NCI-H2081 (cell line): Measurements from ENCODE around the gene ENOSF1.

ENCODE experiments used
- DNase-seq, 2 experiments: peaks; one replicate each; lab custom pipeline; 2025; lab: John Stamatoyannopoulos, UW

ENOSF1 gene

DNA sequence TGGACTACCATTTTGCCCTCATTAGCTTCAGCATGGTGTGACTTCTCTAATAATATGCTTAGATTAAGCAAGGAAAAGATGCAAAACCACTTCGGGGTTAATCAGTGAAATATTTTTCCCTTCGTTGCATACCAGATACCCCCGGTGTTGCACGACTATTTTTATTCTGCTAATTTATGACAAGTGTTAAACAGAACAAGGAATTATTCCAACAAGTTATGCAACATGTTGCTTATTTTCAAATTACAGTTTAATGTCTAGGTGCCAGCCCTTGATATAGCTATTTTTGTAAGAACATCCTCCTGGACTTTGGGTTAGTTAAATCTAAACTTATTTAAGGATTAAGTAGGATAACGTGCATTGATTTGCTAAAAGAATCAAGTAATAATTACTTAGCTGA lies 38.7 kb downstream of the ENOSF1 start:
- DNase-seq = no peak

DNA sequence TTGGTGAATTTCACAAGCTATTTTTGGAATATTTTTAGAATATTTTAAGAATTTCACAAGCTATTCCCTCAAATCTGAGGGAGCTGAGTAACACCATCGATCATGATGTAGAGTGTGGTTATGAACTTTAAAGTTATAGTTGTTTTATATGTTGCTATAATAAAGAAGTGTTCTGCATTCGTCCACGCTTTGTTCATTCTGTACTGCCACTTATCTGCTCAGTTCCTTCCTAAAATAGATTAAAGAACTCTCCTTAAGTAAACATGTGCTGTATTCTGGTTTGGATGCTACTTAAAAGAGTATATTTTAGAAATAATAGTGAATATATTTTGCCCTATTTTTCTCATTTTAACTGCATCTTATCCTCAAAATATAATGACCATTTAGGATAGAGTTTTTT lies 39.1 kb downstream of the ENOSF1 start:
- DNase-seq = no peak

DNA sequence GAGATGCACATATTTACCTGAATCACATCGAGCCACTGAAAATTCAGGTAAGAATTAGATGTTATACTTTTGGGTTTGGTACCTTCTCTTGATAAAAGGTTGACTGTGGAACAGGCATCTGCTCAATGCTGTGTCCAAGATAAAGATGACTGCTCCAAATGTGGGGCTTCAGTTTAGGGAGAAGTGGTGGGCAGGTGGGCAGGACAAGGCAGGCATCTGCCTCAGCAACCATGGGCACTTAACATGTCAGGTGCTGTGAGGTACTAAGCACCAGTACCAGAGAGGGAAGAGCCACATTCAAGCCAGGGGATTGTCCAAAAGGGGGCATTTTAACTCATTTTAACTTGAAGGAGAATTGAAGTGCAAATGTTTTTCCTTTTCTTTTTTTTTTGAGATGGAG lies 41.0 kb downstream of the ENOSF1 start:
- DNase-seq = no peak

DNA sequence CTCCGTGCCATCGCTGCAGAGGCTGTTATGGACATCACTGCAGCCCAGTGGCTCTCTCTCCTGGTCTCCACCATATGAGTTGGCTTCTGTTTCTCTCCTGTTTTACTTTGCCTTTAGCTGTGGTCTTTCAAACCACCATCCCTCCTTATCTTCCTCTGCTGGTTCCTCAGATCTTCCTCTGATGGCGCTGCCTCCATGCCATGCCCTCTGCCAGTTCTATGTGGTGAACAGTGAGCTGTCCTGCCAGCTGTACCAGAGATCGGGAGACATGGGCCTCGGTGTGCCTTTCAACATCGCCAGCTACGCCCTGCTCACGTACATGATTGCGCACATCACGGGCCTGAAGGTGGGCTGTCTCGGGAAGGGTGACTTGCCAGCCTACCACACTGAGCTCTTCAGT lies 41.9 kb downstream of the ENOSF1 start:
- no peak for DNase-seq

DNA sequence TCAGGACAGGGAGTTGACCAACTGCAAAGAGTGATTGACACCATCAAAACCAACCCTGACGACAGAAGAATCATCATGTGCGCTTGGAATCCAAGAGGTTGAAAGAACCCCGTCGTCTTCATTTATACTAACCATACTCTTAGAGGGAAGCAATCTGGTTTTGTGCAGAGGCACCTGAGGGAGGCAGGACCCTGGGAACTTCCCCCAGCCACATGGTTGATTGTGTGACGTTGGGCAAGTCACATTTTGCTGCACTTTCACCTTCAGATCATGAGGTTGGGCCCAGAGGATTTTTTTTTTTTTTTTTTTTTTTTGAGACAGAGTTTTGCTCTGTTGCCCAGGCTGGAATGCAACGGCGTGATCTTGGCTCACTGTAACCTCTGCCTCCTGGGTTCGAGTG lies 43.4 kb downstream of the ENOSF1 start:
- DNase-seq = no peak

DNA sequence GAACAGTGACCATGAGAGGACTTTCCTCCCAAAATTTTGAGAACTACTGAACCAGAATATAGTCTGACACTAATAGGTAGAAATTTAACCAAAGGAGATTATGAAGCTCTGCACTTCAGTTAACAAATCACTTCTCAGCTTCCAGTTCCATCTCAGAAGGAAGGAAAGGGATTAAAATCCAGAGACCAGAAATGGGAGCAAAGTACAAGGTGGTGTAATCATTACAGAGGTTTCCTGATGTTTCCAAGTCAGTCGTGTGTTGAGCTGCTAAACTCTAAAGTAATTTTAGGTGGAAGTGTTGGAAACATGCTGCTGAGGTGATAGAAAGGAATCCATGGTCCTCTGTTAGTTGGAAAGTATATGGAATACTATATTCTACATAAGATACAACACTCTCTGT lies 44.2 kb downstream of the ENOSF1 start:
- no peak for DNase-seq

DNA sequence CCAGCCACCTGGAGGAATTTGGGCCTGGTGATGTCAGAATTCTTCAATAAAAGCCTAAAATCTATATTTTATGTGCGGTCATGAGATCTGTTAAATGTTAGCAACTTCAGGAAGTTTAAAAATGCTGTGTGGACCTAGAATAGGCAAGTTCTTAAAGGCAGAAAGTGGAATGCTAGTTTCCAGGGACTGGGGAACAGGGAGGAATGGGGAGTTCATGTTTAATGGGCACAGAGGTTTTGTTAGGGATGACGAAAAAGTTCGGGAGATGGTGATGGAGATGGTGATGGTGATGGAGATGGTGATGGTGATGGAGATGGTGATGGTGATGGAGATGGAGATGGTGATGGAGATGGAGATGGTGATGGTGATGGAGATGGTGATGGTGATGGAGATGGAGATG lies 45.8 kb downstream of the ENOSF1 start:
- no peak for DNase-seq

DNA sequence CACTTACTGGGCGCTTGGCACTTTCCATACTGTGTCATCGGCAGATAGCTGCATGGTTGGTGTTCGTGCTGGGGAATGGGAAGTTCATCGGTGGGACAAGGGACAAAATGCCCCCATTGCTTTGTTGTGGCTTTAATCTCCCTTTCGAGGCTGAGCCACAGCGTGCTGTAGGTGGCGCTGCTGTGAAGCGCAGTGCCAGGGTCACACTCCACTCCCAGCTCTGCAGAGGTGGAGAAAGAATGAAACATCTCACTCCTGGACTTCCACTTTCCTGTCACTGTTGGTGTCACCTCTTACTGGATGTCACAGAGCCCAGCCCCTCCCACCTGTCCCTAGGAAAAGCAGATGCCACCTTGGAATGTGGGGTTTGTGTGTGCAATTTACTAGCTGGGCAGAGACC lies 46.3 kb downstream of the ENOSF1 start:
- no peak for DNase-seq

DNA sequence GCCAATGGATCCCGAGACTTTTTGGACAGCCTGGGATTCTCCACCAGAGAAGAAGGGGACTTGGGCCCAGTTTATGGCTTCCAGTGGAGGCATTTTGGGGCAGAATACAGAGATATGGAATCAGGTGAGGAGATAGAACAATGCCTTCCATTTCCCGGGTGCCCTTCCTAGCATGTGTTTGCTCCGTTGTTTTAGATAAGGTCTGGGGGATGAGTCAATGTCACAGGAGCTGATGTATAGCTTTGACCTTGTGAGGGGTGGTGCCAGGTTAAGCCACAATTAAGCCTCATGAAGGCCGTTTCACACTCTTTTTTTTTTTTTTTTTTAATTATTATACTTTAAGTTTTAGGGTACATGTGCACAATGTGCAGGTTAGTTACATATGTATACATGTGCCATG lies 50.2 kb downstream of the ENOSF1 start:
- DNase-seq = no peak

DNA sequence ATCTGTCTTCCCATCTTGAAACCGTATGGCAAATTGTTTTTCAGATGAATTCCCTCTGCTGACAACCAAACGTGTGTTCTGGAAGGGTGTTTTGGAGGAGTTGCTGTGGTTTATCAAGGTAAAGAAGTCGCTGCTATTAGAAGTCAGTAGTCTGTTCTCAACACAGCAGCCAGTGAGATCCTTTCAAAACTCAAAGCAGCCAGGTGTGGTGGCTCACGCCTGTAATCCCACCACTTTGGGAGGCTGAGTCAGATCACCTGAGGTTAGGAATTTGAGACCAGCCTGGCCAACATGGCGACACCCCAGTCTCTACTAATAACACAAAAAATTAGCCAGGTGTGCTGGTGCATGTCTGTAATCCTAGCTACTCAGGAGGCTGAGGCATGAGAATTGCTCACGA lies 52.8 kb downstream of the ENOSF1 start:
- no peak for DNase-seq

DNA sequence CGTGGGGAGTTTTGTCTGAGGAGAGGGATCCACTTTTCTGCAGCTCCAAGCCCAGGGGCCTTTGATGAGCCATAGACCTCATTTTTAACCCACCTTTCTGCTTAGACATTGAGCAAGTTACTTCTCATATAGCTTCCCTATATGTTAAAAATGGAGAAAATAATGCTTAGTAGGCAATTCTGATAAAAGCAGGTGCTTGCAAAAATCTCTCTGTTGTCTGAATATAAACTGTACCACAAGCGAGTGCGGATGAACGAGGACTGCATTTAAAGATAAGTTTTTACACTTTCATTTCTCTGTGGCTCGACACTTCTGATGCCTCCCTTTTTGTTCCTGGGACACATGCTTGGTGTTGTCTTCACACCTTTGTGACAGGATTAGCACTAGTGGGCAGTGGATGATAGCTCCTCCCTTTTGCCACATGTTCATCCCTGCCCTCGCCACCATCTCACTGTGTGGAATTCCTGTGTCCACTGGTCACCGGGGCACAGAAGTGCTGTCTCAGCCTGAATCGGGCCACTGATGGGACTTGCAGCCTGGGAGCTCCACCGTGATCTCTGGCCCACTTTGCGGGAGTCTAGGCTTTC lies 53.4 kb downstream of the ENOSF1 start:
- DNase-seq = no peak

DNA sequence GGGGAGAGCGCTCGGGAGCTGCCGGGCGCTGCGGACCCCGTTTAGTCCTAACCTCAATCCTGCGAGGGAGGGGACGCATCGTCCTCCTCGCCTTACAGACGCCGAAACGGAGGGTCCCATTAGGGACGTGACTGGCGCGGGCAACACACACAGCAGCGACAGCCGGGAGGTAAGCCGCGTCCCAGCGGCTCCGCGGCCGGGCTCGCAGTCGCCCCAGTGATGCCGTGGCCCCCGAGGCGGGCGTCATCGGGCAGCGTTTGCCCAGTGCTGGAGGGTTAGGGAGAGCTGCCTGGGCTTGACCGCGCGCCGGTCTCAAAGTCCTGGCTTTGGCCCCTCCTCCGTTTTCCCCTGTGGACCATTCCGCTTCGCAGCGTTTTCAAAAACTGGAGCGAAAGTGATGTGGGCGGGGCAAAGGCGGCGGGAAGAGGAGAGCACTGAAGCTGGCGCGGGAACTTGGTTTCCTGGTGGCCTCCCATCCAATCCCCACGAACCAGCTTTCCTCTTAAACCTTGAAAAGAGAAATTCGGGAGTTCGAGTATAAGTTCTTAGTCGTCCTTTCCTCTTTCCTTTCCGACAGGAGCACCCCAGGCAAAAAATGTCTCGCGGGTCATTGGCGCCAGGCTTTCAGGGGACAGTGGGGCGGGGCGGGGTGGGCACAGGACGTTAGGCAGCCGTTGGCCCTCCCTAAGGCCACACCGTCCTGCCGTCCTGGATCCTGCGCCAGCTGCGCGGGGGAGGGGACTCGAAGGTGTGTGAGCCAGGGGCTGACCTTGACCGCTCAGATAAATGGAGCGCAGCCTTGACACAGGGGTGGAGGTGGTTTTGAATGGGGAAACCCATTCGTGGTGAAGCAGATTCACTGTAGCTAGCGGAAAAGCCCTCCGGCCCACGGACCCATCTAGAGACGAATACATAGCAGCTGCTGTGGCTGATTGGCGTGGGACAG lies 54.2 kb downstream of the ENOSF1 start:
- peak; percentile 83 to 90 for DNase-seq

DNA sequence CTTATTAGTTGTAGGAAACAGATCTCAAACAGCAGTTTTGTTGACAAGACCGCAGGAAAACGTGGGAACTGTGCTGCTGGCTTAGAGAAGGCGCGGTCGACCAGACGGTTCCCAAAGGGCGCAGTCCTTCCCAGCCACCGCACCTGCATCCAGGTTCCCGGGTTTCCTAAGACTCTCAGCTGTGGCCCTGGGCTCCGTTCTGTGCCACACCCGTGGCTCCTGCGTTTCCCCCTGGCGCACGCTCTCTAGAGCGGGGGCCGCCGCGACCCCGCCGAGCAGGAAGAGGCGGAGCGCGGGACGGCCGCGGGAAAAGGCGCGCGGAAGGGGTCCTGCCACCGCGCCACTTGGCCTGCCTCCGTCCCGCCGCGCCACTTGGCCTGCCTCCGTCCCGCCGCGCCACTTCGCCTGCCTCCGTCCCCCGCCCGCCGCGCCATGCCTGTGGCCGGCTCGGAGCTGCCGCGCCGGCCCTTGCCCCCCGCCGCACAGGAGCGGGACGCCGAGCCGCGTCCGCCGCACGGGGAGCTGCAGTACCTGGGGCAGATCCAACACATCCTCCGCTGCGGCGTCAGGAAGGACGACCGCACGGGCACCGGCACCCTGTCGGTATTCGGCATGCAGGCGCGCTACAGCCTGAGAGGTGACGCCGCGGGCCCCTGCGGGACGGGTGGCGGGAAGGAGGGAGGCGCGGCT lies 55.0 kb downstream of the ENOSF1 start, which contains the start of gene TYMS:
Gene TYMS (plus strand): TSS at position 343 of the 690 bp plus-strand sequence. CDS start 90 bp downstream, at position 433.
- peak; percentile 87 to 90 for DNase-seq

DNA sequence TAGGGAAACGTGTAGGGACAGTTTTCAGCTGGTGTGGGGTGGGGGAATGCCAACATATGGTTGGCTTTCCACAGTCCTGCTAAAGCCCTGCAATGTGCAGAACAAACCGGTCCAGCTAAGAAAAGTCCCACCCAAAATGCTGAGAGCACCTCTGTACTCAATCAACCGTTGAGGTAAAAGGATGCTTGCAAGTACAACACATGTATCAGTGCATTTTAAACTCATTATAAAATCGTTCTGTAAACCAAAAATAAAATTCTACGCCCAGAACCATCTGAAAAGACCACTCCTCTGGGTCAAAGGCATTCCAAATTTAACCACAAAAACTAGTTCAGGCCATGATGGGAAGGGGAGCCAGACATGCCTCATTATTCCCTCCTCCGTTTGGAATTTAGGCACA lies 57.0 kb downstream of the ENOSF1 start:
- no peak for DNase-seq

DNA sequence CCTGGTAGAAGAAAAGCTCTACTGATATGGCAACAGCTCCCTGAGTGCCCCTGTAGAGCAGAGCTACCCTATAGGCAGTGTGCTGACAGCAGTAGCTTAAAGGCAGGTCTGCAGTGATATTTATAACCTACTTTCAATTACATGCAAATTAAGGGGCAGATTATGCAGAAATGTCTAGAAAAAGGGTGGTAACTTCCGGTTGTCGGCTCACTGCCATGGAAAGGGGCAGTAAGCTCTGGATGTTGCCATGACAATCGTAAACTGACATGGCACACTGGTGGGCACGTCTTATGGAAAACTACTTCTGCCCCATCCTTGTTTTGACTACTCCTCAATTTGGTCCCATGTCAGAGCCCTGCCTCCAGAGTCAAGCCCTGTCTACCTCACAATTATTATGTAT lies 57.8 kb downstream of the ENOSF1 start:
- no peak for DNase-seq

DNA sequence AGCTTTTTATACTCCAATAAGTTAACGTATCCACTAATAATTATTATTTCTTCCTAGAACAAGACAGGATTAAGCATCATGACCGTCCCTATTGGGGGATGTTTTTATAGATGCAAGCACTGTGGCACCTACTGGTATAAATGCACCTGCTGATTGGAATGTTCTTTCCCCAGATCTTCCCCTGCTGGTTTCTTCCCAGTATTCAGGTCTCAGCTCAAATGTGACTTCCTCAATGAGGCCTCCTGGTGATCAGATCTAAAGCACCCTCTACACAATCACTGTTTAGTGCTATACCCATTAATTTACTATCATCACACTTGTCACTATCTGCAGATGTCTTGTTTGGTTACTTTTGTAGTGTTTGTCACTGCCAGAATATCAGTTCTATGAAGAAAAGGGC lies 58.9 kb downstream of the ENOSF1 start:
- DNase-seq = no peak

DNA sequence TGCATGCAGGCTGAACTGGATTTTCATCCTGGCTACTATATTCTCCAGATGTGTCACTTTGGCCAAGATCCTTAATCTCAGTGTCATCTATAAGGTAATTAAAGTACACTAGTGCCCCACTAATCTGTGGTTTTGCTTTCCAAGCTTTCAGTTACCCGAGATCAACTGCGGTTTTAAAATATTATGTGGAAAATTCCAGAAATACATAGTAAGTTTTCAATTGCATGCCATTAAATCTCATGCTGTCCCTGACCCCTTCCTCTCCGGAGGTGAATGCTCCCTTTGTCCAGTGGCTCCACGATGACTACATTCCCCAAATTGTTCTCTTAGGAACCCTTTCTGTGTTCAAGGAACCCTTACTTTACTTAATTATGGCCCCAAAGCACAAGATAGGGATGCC lies 60.3 kb downstream of the ENOSF1 start:
- DNase-seq = no peak

DNA sequence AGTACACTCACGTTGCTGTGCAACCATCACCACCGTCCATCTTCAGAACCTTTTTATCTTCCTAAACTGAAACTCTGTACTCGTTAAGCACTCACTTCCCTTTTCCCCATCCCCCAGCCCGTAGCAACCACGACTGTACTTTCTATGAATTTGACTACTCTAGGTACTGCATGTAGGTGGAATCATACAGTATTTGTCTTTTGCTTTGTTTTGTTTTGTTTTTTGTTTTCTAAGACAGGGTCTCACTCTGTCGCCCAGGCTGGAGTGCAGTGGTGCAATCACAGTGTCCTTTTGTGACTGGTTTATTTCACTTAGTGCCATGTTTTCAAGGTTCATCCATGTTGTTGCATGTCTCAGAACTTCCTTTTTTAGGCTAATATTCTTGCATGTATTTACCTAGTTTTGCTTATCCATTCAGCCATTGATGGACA lies 62.0 kb downstream of the ENOSF1 start:
- DNase-seq = no peak

DNA sequence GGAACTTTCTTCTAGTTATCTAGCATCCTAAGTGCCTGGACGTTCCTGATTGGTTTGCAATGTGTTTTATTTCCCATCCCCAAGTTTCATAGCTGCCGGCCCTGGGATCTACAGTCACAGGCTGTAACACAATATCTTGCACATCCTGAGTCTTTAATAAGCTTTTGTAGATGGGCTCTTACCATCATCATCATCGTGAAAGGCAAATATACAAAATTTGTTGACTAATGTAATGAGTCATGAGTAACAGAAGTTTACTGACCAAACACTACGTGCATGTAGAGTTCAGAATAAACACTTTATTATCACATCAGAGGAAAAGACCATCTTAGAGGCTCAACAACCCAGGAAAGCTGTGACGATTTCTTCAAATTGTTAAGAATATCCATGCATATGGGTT lies 63.1 kb downstream of the ENOSF1 start:
- no peak for DNase-seq

DNA sequence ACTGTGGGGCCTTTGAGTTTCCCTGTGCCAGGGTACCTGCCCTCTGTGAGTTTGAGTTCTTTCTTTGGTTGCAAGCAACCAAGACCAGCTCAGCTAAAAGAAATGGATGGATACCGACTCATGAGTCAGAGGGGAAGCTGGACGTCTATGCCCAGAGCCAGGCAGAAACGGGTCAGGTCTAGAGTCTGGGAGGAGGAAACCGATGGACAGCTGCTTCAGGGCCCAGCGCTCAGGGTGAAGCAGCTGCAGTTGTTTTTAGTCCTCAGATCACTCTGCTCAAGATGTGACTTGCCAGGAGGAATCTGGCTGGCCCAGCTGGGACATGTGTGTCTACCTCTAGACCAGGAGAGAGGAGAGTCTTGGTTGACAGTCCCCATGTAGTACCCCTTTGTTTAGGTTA lies 65.1 kb downstream of the ENOSF1 start:
- DNase-seq = no peak

DNA sequence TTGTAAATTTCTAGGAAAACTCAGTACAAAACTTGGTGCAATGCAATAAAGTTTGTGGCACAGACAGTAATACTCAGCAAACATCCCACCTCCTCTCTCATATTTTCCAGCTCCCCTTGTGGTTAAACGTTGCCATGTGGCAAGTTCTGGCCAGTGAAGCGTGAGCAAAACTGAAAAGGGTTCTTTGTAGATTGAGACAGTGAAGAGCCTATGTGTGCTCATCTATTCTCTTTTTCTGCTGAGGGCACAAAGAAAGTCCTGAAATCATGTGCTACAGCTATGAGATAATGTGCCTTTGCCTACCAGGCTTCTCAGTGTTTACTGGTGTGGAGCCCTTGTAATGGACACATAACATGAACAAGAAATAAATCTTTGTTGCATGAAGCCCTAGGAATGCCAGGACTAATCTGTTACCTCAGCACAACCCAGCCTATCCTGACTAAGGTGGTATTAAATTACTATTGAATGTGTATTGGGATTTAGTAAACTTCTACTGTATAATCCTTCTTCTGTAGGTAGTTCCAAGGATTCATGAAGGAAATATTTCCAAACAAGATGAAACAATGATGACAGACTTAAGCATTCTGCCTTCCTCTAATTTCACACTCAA lies 67.9 kb downstream of the ENOSF1 start:
- DNase-seq = no peak

DNA sequence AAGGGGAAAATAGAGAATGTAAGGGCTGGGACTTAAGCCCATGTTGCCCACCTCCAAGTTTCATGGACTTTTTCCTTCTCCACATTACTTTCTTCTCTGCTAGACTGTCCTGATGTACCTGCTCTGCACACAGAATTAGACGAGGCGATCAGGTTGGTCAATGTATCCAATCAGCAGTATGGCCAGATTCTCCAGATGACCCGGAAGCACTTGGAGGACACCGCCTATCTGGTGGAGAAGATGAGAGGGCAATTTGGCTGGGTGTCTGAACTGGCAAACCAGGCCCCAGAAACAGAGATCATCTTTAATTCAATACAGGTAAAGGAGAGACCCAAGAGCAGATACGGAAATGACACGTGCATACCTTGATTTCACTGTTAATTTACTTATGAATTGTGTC lies 71.2 kb downstream of the ENOSF1 start:
- DNase-seq = no peak

DNA sequence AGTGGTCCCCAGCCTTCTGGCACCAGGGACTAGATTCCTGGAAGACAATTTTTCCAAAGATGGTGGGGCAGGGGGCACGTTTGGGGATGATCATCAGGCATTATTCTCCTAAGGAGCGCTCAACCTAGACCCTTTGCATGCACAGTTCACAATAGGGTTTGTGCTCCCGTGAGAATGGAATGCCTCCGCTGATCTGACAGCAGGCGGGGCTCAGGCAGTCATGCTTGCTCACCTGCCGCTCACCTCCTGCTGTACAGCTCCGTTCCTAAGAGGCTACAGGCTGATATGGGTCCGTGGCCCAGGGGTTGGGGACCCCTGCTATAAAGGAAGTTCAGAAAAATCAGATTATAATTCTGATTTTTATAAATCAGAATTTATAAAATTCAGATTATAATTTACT lies 77.3 kb downstream of the ENOSF1 start:
- DNase-seq = no peak
